Cerebellar nuclear complex (tissue), 1 donor: Measurements from ENCODE around the gene RAP1GDS1.

Experiments
- DNase-seq, 2 experiments: peaks; one replicate each; lab custom pipeline; 2025; lab: John Stamatoyannopoulos, UW

The RAP1GDS1 gene

GRCh38 chr4:98482503-98482846 lies 221.3 kb downstream of the RAP1GDS1 start:
- DNase-seq = no peak

- no peak for DNase-seq
Observed at GRCh38 chr4:98482847-98483806, 221.9 kb downstream of the RAP1GDS1 start.

GRCh38 chr4:98484031-98484430 lies 222.8 kb downstream of the RAP1GDS1 start:
- no peak for DNase-seq

- no peak for DNase-seq
Observed at GRCh38 chr4:98485816-98486345, 224.7 kb downstream of the RAP1GDS1 start.

GRCh38 chr4:98490251-98490650 lies 229.1 kb downstream of the RAP1GDS1 start:
- DNase-seq = no peak

- DNase-seq = no peak
Observed at GRCh38 chr4:98491899-98492559, 230.8 kb downstream of the RAP1GDS1 start.

GRCh38 chr4:98493296-98493695 lies 232.1 kb downstream of the RAP1GDS1 start:
- no peak for DNase-seq
